Stomach (tissue), 9 donors: Measurements from ENCODE around the gene GNG4. TPM values are rescaled to one million over a fixed set of nuclear protein-coding genes. Genes with fewer than 3 reads are reported as not detected.
"Not testable (repeated sequence)": the region's sequence is repeated elsewhere in the genome, so short reads cannot be mapped to it uniquely, and the experiment has no call there.

ENCODE experiments used
- DNase-seq, 2 donors: peaks; one replicate each; pipeline versions ENCODE4 v3.0.0 to v3.0.0-alpha.2; 2013 to 2019
- H3K27ac ChIP-seq, 5 donors: fragments of 200-600 bp in 4 of 5; sonication (generic) in 4 of 5; one replicate each; pipeline ENCODE4 v1.5.1; 2013 to 2019; ENCODE audit warnings: mild to moderate bottlenecking in 1 of 5, moderate library complexity in 1 of 5
- H3K27me3 ChIP-seq, 3 donors: fragments of 200-600 bp; sonication (generic); one replicate each; pipeline ENCODE4 v1.5.1; 2017 to 2019; ENCODE audit warnings: mixed run types in 1 of 3
- H3K36me3 ChIP-seq, 4 donors: fragments of 200-600 bp; sonication (generic); 1 replicate in 3 of 4; 2 replicates in 1 of 4; pipeline ENCODE4 v1.5.1; 2016 to 2019
- H3K4me1 ChIP-seq, 4 donors: fragments of 200-600 bp; sonication (generic); one replicate each; pipeline ENCODE4 v1.5.1; 2016 to 2019
- H3K4me3 ChIP-seq, 4 donors: fragments of 200-600 bp; sonication (generic) in 3 of 4; one replicate each; pipeline ENCODE4 v1.5.1; 2016 to 2019; ENCODE audit warnings: mild to moderate bottlenecking in 1 of 4
- H3K9me3 ChIP-seq, 4 donors: fragments of 200-600 bp; sonication (generic); one replicate each; pipeline ENCODE4 v1.5.1; 2016 to 2019
- EP300 ChIP-seq: sonication (generic); formaldehyde crosslinking; IDR thresholded peaks from one replicate; pipeline ENCODE4 v1.6.1; 2017; ENCODE audit warnings: antibody characterized with exemption
- POLR2A ChIP-seq, 4 donors: fragments of 450-650 bp; IDR thresholded peaks; one replicate each; pipeline ENCODE4 v1.6.1; 2016; ENCODE audit warnings: antibody characterized with exemption in 4 of 4, control low read depth in 2 of 4, mild to moderate bottlenecking in 1 of 4, moderate library complexity in 1 of 4
- POLR2AphosphoS5 ChIP-seq, 3 donors: sonication (generic); formaldehyde crosslinking; IDR thresholded peaks; one replicate each; pipeline ENCODE4 v1.6.1; 2016; ENCODE audit warnings: antibody characterized with exemption in 3 of 3
- WGBS, 5 donors: extraction: QIAGEN DNeasy Blood & Tissue Kit in 3 of 5; methylation state at CpG; one replicate each; pipeline versions ENCODE4 v1.1.5 to v1.1.7; 2013 to 2018; 5-methylcytosine and 5-hydroxymethylcytosine counted together
- intact Hi-C: fragments of 100-400 bp; cut with DNase I; formaldehyde crosslinking; loops from one replicate; pipeline ENCODE4 v1.15.1; 2023; ENCODE audit warnings: low total_unique reads
- polyA plus RNA-seq, 3 donors: library from polyadenylated mRNA; stranded (reverse); fragments of 200-250 nt; gene quantifications; one replicate each; pipeline ENCODE4 v1.2.3, GENCODE V29; 2013
- total RNA-seq, 5 donors: library from RNA; depleted of rRNA; stranded (reverse); fragments of >200 nt; gene quantifications; one replicate each; pipeline versions ENCODE4 v1.1.0 to v1.2.3, GENCODE V29; 2014 to 2016
- TF ChIP-seq, protein P1 (sequence below), 7 experiments: fragments of 450-650 bp in 4 of 7; fragments of 200-600 bp in 3 of 7; sonication (generic) in 3 of 7; IDR thresholded peaks; one replicate each; pipeline ENCODE4 v1.5.1; 2016 to 2019; ENCODE audit warnings: antibody characterized with exemption in 7 of 7, control low read depth in 2 of 7, mild to moderate bottlenecking in 1 of 7
- donor health status: healthy with polysubstance abuse.
- donor health status: Bipolar disorder and iron deficiency.
- donor health status: healthy.

Gene GNG4
- total and polyA plus RNA-seq, 8 donors = 0.58 to 5.1 (median 1.4) TPM; not detected in 1

DNA sequence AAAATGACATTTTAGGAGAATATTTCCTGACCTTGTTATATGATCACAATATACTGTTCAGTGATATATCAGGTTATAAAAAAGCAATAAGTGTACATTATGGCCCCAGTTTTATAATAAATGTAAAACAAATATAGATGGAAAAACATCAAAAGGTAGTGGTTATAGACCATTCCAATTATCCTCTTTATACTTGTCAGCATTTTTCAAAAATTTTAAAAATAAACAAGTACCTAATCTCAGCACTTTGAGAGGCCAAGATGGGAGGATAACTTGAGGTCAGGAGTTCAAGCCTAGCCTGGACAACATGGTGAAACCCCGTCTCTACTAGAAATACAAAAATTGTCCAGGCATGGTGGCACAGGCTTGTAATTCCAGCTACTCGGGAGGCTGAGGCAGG lies 75.7 kb downstream of the GNG4 start:
- DNase-seq = no peak
- Histone ChIP-seq H3K9me3 (no peaks in the 10 kb centered on the region), H3K4me1 (no peaks in the 10 kb centered on the region), H3K27ac (no peak overlapping the region), H3K4me3 (no peak overlapping the region), H3K36me3 (no peaks in the 10 kb centered on the region), H3K27me3 (no peaks in the 10 kb centered on the region)
- TF ChIP-seq EP300 = no peak
- no peak for TF ChIP-seq POLR2A (IDR thresholded peaks at IDR 0.05)
- TF ChIP-seq POLR2AphosphoS5 (IDR thresholded peaks at IDR 0.05) = no peak
- TF ChIP-seq, protein P1, sequence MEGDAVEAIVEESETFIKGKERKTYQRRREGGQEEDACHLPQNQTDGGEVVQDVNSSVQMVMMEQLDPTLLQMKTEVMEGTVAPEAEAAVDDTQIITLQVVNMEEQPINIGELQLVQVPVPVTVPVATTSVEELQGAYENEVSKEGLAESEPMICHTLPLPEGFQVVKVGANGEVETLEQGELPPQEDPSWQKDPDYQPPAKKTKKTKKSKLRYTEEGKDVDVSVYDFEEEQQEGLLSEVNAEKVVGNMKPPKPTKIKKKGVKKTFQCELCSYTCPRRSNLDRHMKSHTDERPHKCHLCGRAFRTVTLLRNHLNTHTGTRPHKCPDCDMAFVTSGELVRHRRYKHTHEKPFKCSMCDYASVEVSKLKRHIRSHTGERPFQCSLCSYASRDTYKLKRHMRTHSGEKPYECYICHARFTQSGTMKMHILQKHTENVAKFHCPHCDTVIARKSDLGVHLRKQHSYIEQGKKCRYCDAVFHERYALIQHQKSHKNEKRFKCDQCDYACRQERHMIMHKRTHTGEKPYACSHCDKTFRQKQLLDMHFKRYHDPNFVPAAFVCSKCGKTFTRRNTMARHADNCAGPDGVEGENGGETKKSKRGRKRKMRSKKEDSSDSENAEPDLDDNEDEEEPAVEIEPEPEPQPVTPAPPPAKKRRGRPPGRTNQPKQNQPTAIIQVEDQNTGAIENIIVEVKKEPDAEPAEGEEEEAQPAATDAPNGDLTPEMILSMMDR (IDR thresholded peaks at IDR 0.05) = no peak
- 66 to 85% (median 84%) methylated on average over 2 of the region's 2 CpGs for WGBS, 5 donors
- intact Hi-C loops = no loop called here

- H3K4me1 ChIP-seq, H3K4me3 ChIP-seq, H3K9me3 ChIP-seq, DNase-seq, H3K27ac ChIP-seq, H3K36me3 ChIP-seq, H3K27me3 ChIP-seq, intact Hi-C loops: not testable (repeated sequence)
- 92 to 97% (median 94%) methylated on average over 5 of the region's 5 CpGs for WGBS, 5 donors
These were observed 76.6 kb downstream of the GNG4 start for GRCh38 chr1:235572971-235573370.

GRCh38 chr1:235571482-235571881 lies 78.1 kb downstream of the GNG4 start:
- no peaks in the 10 kb centered on the region for H3K4me1 ChIP-seq
- DNase-seq = no peak
- WGBS, 5 donors = 70 to 89% (median 81%) methylated on average over 3 of the region's 3 CpGs
- intact Hi-C loops = no loop called here
- H3K27me3 ChIP-seq = no peaks in the 10 kb centered on the region
- H3K9me3 ChIP-seq = no peaks in the 10 kb centered on the region
- no peaks in the 10 kb centered on the region for H3K36me3 ChIP-seq
- TF ChIP-seq, protein P1 (IDR thresholded peaks at IDR 0.05) = no peak
- no peak for TF ChIP-seq EP300
- TF ChIP-seq POLR2A (IDR thresholded peaks at IDR 0.05) = no peak
- no peak for TF ChIP-seq POLR2AphosphoS5 (IDR thresholded peaks at IDR 0.05)
- no peak overlapping the region for H3K27ac ChIP-seq
- H3K4me3 ChIP-seq = no peak overlapping the region

GRCh38 chr1:235567812-235568503 lies 81.6 kb downstream of the GNG4 start:
- H3K4me3 ChIP-seq = no peak overlapping the region
- no peak for DNase-seq
- no peaks in the 10 kb centered on the region for H3K36me3 ChIP-seq
- no peaks in the 10 kb centered on the region for H3K27me3 ChIP-seq
- TF ChIP-seq POLR2AphosphoS5 (IDR thresholded peaks at IDR 0.05) = no peak
- no peak for TF ChIP-seq POLR2A (IDR thresholded peaks at IDR 0.05)
- no peak overlapping the region for H3K27ac ChIP-seq
- WGBS, 5 donors = 68 to 81% (median 73%) methylated on average over 7 of the region's 7 CpGs
- intact Hi-C loops = no loop called here
- H3K9me3 ChIP-seq = no peaks in the 10 kb centered on the region
- no peaks in the 10 kb centered on the region for H3K4me1 ChIP-seq

- H3K36me3 ChIP-seq = no peaks in the 10 kb centered on the region
- no peak overlapping the region for H3K27ac ChIP-seq
- no peak for DNase-seq
- H3K27me3 ChIP-seq = no peaks in the 10 kb centered on the region
- H3K4me1 ChIP-seq = no peaks in the 10 kb centered on the region
- WGBS, 5 donors = 62 to 87% (median 69%) methylated on average over 8 of the region's 8 CpGs
- no peak overlapping the region for H3K4me3 ChIP-seq
- peaks cover 0 to 3% (median 0%) of the 10 kb centered on the region in 4 donors for H3K9me3 ChIP-seq
- no peak for TF ChIP-seq POLR2A (IDR thresholded peaks at IDR 0.05)
- TF ChIP-seq EP300 = no peak
- no peak for TF ChIP-seq POLR2AphosphoS5 (IDR thresholded peaks at IDR 0.05)
- TF ChIP-seq, protein P1 (IDR thresholded peaks at IDR 0.05) = no peak
- intact Hi-C loops = no loop called here
These were observed 83.5 kb downstream of the GNG4 start for GRCh38 chr1:235566084-235566483.
